RKO (cell line): Measurements from ENCODE around the gene RAD51AP1.
A peak's percentile ranks its signal among the peaks of the same experiment; 100 is the strongest.
"Not testable (repeated sequence)": the region's sequence is repeated elsewhere in the genome, so short reads cannot be mapped to it uniquely, and the experiment has no call there.

Experiments
- DNase-seq: peaks from one replicate; pipeline ENCODE4 v3.0.0-alpha.2; 2016; ENCODE audit warnings: low spot score

RAD51AP1 gene, protein sequence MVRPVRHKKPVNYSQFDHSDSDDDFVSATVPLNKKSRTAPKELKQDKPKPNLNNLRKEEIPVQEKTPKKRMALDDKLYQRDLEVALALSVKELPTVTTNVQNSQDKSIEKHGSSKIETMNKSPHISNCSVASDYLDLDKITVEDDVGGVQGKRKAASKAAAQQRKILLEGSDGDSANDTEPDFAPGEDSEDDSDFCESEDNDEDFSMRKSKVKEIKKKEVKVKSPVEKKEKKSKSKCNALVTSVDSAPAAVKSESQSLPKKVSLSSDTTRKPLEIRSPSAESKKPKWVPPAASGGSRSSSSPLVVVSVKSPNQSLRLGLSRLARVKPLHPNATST

DNA sequence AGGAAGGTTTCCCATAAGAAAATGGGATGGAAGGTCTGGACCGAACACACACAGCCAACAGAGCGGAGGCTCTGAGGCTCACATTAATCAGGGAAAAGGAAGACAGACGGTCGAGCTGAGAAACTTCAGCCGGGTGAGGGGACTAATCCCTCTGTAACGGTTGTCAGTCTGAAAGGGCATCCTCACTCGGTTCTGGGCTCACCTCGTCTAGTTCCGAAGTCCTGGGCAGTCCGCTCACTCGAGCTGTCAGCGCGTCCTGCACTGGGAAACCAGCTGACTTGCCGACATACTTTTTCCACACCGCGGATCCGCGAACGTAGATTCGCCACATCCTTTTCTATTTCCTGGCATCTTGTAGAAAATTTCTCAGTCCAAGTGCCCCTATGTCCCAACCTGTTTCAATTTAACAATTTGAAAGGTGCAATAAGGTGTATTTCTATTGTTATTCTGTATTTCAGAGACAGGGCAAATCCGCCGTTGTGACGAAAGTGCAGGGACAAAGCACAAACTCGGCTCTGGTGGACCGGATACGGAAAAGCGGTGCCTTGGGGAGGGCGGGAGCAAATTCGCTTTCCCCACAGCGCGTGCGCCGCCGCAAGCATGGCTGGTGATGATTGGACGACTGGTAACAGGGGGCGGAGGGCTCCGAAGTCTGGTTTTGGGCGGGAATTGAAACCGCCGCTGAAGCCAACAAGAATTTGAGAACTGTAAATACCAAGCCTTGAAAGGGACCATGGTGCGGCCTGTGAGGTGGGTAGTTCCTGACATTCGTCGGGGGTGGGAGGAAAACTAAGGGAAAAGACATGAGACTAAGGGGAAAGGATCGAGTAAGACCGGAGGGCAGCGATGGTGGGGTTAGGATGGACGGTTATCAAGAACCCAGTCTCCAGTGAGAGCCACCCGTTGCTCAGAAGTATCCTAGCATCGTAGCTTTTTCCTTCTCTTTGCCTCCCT, at the start of gene RAD51AP1:
TSS of gene RAD51AP1 (plus strand) at position 684 of the 954 bp plus-strand sequence. CDS start at position 734, 50 bp downstream.
- DNase-seq: peak; percentile 98

DNA sequence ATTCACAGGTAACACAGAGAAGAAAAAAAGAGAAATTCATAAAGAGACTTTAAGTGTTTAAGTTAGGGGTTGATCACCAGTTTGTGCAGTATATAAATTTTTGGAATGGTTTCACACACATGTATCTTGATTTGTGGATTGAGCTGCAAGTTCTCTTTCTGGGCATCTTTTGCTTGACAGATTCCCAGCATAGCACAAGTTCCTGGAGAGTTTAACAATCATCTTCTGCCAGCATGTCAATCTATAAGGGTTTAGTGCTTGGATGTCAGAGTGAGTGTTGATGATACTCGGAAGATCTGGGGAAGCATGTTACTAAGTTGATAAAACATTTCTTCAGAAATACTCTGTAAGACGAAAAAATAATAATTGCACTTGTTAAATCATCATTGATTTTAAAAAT, 49.1 kb upstream of the RAD51AP1 start:
- DNase-seq: no peak

DNA sequence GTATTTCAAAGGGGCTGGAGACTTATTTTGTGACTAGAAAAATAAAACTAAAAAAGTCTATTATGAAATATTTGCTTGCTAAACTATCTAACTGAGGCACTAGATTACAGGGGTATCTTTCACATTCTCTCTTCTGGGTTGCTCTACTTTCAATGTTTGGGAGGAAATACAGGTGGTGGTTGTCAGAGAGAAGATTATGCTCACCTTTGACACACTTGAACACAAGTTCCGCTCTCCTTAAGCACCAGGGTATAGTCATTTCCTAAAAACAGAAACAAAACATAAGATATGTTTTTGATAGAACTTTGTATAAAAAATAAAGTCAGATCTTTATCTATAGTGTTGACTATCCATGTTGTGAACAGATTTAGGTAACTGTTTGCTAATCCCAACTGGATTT, 47.7 kb upstream of the RAD51AP1 start:
- no peak for DNase-seq

GRCh38 chr12:4496145-4496838, 42.4 kb upstream of the RAD51AP1 start:
- DNase-seq: no peak

DNA sequence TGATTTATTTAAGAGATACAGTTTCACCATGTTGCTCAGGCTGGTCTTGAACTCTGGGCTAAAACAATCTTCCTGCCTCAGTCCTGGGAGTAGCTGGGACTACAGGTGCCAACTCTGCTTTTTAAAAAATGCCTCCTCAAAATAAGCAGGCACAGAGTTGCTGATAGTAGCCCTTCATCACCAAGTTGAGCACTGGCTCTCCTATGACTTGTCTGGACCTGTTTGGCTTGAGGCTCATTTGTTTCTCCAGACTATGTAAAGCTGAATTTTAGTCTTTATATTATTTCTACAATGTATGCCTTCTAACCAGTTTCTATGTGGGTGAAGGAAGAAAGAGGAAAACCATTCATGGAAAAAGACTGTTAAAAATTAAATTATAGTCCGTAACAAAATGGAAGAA, 39.5 kb upstream of the RAD51AP1 start:
- DNase-seq: no peak

DNA sequence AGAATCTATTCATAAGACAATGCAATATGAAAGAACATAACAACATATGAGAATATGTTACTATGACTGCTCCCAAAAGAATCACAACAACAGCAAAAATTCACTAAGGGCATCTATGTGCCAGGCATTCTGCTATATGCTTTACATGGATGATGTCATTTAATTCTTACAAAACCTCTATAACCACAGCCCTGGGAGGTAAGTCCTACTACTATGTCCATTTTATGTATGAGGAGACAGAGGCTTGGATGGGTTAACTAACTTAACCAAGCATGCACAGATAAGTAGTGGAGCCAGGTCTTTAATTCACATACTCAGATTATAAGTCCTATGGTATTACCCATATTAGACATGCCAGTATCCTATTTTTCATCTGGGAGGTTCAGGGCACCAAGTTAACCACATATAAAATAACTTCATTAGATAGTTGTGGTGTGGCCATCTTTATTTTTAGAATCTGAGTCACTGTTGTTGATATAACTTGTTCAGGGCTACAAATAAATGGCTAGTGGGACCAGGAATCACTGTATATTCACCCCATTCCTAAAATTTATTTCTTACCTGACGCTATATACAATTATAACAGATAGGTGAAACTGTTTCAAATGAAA, 33.2 kb upstream of the RAD51AP1 start:
- no peak for DNase-seq

DNA sequence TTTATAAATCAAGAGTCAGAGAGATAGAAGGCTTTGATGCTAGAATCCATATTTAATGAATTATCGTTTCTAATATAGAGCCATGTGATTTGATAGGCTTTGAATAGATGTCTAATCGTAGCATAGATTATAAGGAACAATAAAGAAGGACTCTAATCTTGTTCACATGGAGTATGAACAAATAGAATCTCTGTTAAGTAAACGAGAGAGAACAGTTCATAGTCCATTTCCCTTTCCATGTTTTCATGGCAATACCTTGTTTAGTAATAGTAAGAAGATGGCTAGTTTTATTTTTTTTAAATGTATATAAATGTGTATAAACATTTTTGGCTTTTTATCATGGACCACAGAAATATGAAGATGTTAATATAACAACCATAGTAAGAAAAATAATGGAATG, 32.3 kb upstream of the RAD51AP1 start:
- DNase-seq: no peak

- no peak for DNase-seq
Observed at GRCh38 chr12:4506870-4507269, 31.8 kb upstream of the RAD51AP1 start.

DNA sequence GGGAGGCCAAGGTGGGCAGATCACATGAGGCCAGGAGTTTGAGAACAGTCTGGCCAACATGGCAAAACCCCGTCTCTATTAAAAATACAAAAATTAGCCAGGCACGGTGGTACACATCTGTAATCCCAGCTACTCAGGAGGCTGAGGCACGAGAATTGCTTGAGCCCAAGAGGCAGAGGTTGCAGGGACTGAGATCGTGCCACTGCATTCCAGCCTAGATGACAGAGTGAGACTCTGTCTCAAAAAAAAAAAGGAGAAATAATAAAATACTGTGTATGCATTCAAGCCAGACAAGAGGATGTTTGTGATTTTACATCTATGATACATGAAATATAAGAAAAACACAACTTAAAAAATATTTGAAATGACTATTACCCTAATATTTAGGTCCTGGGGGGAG, 30.2 kb upstream of the RAD51AP1 start:
- not testable (repeated sequence) for DNase-seq

DNA sequence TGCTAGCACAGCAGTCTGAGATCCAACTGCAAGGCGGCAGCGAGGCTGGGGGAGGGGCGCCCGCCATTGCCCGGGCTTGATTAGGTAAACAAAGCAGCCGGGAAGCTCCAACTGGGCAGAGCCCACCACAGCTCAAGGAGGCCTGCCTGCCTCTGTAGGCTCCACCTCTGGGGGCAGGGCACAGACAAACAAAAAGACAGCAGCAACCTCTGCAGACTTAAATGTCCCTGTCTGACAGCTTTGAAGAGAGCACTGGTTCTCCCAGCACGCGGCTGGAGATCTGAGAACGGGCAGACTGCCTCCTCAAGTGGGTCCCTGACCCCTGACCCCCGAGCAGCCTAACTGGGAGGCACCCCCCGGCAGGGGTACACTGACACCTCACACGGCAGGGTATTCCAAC, 29.4 kb upstream of the RAD51AP1 start:
- DNase-seq: not testable (repeated sequence)

DNA sequence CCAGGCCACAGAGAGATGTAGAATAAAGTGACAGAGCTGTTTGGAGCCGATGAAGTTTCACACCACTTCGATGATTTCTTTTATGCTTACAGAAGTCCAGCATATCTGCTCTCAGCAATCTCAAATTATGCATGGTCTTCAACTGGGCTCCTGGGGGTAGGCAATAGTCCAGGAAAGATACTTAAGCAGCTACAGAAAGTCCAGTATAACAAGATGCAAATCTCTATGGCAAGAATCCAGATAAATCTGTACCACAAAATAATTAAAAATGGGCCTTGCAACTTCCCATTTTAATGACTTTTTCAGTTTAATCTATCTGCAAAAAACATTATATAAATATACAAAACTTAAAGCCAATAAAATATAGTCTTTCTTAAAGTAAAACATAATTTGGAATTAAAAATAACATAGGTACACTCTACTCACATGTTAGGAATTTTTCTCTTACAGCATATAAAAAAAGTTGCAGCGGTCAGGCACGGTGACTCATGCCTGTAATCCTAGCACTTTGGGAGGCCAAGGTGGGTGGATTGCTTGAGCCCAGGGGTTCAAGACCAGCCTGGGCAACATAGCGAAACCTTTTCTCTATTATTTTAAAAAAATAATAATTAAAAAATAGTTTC, 20.5 kb upstream of the RAD51AP1 start:
- DNase-seq: peak; percentile 69

DNA sequence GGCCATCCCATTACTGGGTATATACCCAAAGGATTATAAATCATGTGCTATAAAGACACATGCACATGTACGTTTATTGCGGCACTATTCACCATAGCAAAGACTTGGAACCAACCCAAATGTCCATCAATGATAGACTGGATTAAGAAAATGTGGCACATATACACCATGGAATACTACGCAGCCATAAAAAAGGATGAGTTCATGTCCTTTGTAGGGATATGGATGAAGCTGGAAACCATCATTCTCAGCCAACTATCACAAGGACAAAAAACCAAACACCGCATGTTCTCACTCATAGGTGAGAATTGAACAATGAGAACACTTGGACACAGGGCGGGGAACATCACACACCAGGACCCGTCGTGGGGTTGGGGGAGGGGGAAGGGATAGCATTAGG, 15.2 kb upstream of the RAD51AP1 start:
- DNase-seq: not testable (repeated sequence)

DNA sequence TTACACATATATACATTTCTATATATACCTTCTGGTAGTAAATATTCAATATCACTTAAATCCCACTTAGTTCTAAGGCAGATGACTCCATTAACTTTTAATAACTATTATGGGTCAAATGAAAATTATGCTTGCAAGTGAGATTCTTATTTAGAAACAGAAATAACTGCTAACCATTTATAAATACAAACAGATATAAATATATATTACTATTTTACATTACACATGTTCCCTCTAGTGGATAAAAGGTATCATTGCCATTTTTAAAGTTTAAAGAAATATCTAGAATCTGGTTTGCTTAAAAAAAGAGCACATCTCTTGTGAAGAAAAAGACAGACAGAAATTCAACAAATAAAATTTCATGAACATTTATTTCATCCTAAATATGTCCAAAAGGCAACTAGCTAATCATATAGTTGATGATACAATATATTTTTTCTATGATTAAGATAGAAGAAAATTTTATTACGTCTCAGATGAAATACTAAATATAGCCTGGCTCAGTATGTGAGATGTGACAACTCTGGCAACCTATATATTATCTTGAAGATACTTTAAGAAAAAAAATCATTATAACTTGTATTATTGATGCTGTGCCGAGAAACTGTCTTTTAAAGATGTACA, 11.7 kb upstream of the RAD51AP1 start:
- peak; percentile 56 for DNase-seq

GRCh38 chr12:4530160-4530559, 8.5 kb upstream of the RAD51AP1 start:
- no peak for DNase-seq

GRCh38 chr12:4530982-4531586, 7.6 kb upstream of the RAD51AP1 start:
- no peak for DNase-seq

GRCh38 chr12:4535092-4535491, 3.6 kb upstream of the RAD51AP1 start:
- DNase-seq: no peak

DNA sequence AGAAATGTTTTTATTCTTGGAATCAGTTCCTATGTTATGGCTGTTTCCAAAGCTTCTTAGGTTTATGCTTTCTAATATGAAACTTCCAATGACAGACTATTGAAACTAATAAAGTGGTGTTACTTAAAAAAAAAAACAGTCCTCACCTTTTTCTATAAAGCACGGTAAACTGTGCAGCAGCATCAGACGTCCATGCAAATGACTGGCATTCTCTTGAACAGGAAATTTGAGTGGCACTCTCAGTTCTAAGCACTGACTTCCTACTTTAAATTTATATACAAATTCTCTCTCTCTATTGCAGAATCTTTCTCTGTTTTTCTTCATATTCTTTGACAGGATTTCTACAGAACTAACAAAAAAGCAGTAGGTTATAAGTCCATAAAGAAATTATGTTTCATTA, 2.8 kb upstream of the RAD51AP1 start:
- no peak for DNase-seq

GRCh38 chr12:4539167-4539870, 629 bp downstream of the RAD51AP1 start:
- peak; percentile 81 for DNase-seq

DNA sequence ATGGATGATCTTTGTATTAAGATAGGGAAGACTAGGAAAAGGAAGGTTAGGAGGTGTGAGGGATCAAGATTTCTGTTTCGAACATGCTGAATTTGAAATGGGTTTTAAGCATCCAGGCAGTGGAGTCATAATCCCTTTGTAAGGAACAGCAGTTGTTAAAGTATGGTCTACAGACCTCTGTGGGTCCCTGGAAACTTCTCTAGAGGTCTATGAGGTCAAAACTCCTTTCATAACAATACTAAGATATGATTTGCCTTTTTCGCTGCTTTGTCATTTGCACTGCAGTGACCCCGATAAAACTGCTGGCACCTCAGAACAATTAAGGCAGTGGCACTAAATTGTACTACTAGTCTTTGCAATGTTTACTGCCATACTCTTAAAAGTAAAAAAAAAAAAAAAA, 1.5 kb downstream of the RAD51AP1 start:
- peak; percentile 52 for DNase-seq

GRCh38 chr12:4540638-4541037, 1.9 kb downstream of the RAD51AP1 start:
- peak; percentile 44 for DNase-seq
